Stimulated activated CD4-positive, alpha-beta T cell treated with anti-CD3 and anti-CD28 coated beads, TNF-alpha, amount 100 ng/mL, for 48 hours (primary cell): ENCODE measurements around the gene HHAT.
A peak's percentile ranks its signal among the peaks of the same experiment; 100 is the strongest.
"Not testable (repeated sequence)": the region's sequence is repeated elsewhere in the genome, so short reads cannot be mapped to it uniquely, and the experiment has no call there.

Experiments
- DNase-seq, 3 donors: peaks; one replicate each; pipeline ENCODE4 v3.0.0-alpha.2; 2020; ENCODE audit warnings: low read depth in 3 of 3

HHAT gene

GRCh38 chr1:210647406-210648333 lies 319.0 kb downstream of the HHAT start:
- DNase-seq = no peak

DNA sequence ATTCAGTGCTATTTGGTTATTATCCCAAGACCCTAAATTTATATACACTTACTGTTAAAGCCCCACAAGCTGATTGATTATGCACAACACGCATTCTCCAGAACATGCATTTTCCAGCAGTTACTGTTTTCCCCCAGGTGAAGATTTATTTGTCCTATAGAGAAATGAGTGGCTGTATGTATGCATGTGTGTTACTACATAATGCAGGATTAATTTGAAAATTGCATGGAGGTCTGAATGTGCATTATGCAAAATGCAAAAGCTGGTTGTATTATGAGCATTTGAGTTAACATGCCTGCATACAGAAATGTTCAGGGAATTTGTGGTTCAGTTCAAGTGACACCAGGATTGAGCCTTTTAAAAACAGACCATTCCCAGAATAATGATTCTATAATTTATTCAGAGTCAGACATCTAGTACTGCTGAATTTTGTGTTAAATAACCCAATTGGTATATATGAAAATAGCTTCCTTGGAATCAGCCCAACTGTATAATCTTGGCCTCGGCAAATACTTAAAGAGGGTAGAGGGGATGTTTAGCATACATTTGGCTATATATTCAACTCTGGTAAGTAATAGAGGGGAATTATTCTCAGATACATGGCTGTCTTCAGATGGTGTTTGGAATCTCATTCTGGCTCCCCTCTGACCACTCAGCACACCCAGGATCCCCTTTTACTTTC lies 320.0 kb downstream of the HHAT start:
- no peak for DNase-seq

- no peak for DNase-seq
Measured at GRCh38 chr1:210650403-210650802, 321.7 kb downstream of the HHAT start.

DNA sequence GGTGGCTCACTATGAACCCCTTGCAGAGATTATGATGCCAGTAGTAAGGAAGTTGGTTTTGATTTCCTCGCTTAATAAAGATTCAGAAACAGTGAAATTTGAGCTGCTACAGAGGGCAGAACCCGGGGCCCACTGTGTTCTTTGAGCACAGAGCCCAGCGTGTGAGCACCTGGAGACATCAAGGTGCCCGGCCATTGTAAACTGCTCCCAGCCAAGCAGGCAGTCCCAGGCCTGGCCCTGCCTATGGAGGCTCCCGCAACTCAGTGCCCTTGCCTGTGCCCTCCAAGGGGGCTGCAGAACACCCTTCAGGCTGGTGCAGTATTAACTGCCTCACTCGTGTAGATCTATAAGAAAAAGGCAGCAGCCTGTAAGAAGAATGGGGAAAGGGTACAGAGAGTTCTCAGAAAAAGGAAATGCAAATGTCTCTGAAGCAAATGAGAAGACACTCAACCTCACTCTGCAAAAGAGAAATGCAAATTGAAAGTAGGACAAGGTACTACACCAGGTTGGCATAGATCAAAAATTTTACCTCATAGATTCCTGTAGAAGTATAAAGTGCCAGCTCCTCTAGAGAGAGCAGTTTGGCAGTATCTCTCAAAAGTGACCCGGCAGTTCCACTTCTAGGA lies 323.7 kb downstream of the HHAT start:
- DNase-seq = no peak

DNA sequence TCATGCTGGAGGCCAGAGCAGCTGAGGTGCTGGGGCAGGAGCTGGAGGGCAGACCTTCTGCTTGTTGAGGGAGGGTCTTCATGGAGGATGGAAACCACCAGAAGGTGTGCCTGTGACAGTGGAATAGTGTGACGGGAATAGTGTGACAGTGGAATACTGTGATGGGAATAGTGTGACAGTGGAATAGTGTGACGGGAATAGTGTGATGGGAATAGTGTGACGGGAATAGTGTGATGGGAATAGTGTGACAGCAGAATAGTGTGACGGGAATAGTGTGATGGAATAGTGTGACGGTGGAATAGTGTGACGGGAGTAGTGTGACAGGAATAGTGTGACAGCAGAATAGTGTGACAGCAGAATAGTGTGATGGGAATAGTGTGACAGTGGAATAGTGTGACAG lies 325.1 kb downstream of the HHAT start:
- no peak for DNase-seq

GRCh38 chr1:210654176-210654981 lies 325.7 kb downstream of the HHAT start:
- peak in 1 of 3 donors; percentile 3 for DNase-seq

- no peak for DNase-seq
Measured at GRCh38 chr1:210655511-210655910, 326.8 kb downstream of the HHAT start.

DNA sequence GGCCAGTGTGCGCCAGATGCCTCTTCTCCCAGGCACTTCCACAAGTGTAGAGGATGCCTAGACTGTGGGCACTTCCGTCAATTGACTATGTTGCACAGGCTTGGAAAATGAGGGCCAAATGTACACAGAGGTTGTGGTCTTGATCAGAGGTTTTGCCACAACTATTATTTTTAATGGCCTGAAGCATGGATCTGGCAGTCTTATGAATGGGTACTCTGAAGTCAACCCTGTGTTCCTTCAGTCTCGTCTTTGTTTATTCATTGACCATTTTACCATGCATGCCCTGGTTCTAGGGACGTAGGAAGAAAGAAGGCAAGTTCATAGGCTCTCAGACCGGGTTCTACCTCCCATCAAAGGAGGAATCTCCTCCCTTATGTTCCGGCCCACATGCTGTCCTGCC lies 329.1 kb downstream of the HHAT start:
- no peak for DNase-seq

GRCh38 chr1:210661520-210661919 lies 332.8 kb downstream of the HHAT start:
- not testable (repeated sequence) for DNase-seq

DNA sequence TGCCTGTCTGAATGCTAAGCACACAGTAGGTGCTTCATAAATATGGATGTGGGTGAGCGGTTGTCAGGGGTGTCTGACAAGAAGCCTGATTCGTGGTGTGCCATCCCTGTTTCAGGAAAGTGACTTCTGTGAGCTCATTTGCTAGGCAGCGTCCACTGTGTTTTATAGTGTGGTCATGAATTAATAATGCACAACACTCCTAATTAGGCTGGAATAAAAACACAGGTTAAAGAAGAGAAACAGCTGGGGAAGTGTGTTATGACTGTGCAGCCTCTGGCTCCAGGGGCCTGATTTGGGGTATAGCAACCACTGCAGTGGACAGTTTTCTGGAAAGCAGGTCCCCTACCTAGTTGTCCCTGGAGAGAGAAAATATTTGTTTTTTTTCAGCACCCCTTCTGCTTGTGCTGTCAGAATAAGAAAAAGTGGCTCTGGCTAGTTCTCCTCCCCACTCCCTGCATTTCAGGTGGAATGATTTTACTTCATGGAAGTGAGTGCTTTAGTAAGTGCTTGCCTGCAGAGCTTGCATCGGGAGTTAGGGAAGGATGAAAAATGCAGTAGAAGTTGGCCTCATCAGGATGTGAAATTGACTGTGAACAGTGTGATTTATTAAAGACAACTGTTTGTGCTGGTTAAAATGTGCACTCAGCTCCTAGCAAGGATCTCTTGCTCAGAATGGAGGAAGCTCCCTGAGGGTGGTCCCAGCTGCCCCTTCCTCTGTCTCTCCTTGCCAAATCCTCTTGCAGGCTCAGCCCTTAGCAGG lies 333.8 kb downstream of the HHAT start:
- DNase-seq = no peak

- DNase-seq = no peak
Measured at GRCh38 chr1:210663730-210664573, 335.2 kb downstream of the HHAT start.

DNA sequence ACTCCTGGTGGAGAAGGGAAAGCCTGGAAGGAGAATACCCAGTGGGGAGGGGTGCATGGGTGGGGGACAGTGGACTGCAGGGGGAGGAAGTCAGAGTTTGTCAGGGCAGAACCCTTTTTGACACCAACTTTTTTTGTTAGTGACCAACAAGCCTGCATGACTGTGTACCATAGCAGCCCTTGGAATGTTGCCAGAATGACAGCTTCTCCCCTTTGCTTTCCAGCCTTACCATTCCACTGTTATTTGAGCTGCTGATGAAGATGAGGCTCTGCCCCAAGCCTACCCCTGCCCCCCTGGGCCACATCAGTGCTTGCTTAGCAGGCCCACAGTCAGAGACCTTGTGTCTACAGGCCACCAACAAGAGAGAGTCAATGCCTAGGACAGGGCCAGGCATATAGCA lies 341.2 kb downstream of the HHAT start:
- DNase-seq = no peak

- no peak for DNase-seq
Measured at GRCh38 chr1:210674151-210674550, 345.4 kb downstream of the HHAT start.

GRCh38 chr1:210676539-210676938 lies 347.8 kb downstream of the HHAT start:
- DNase-seq = no peak

- no peak for DNase-seq
Measured at GRCh38 chr1:210677533-210677932, 348.8 kb downstream of the HHAT start.

DNA sequence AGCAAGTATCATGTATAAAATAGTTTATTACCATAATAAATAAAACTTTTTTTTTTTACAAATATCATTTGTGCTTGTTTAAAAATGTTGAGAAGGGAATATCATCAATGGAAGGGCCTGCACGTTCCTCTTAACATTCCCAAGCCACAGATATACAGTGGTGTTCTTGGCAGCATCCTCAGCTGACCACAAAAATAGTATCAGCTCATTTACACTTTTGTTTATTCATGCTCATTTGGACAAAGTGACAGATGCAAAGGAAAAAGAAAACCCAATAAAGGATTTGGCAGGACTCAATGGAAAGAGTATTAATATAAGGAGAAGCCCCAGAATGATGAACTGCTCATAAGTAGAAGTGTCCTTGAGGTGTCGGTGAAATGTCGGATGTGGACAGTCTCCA lies 349.6 kb downstream of the HHAT start:
- no peak for DNase-seq

- no peak for DNase-seq
Measured at GRCh38 chr1:210681158-210681557, 352.5 kb downstream of the HHAT start.

DNA sequence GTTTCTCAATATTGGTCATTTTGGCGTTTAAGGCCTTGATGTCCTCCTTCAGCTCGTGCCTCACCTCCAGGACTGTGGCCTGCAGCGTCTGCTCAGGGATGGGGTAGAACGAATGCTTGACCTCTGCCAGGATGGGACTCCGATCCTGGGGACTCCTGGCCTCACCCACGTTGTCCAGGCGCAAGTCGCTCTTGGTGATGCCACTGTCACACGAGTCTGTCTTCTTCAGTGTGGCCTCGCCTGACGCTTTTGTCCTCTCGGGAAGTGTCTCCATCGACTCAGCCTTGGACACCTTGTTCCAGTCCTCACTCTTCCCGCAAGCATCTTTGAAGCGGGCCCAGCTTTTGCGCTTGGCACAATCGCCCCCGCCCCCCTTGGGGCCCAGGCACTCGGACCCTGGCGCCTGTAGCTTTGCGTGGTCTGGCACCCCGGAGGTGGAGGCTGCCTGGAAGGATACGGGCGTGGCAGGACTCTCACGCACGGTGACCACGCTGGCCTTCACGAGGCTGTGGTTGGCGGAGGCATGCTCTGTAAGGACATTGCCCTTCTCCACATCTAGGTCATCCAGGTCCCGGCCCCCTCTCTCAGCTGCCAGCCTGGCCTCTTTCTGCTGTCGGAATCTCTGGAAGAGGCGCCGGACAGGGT lies 354.8 kb downstream of the HHAT start:
- DNase-seq = no peak

DNA sequence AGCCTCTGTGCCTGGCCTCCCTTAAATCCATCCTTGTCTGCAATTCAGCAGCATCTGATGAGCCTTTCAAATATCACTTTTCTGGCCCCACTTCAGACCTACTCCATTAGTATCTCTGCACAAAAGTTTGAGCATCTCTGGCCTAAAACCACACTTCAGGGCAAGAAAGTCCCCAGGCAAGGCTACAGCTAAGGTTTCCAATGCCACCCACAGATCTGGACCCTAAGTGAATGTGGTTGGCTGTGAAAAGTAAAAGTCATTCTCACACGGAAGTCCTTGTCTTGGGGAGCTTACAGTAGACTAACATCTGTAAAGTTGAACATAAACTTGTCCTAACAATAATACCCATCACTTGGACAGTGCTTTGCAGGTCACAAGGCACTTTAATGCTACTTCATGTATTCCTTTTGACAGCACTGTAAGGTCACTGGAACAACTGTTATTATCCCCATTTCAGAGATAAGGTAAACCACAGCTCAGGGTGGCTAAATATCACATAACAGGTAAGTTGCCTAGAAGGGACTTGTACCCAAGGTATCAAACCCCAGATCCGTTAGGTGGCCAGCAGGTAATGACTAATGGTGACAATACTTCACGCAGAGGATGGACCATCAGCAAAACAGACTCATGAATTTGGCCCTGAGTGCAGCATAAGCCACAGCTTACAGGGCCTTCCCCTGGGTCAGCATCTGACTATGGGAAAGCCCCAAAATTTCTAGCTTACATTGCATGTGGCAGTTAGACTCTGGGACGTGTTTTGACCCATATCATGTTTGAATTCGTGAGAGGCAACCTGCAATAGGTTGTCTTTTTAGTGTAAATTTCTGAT lies 356.0 kb downstream of the HHAT start:
- DNase-seq = no peak
